H1 (cell line): Measurements from ENCODE around the gene SPECC1. TPM values are rescaled to one million over a fixed set of nuclear protein-coding genes. Genes with fewer than 3 reads are reported as not detected.

ENCODE experiments used
- CTCF ChIA-PET: fragments of 300-600 bp; sonication (Branson Sonifier 250); formaldehyde crosslinking; loops from one replicate; lab custom pipeline; 2021; ENCODE audit not compliant: partially characterized antibody; lab: Charles Lee
- POLR2A ChIA-PET: fragments of 300-600 bp; sonication (Branson Sonifier 250); formaldehyde crosslinking; loops from one replicate; lab custom pipeline; 2021; ENCODE audit warnings: inconsistent platforms; ENCODE audit not compliant: partially characterized antibody; lab: Charles Lee
- DNase-seq, 2 experiments: peaks; one replicate each; pipeline versions ENCODE4 v3.0.0 to v3.0.0-alpha.2; 2010 to 2022; ENCODE audit warnings: low spot score in 2 of 2, low read depth in 1 of 2, mixed read lengths in 1 of 2
- FAIRE-seq: peaks from 2 replicates; lab custom pipeline; 2011; peaks lifted over from hg19 to GRCh38; lab: Jason Lieb, UNC
- H2AFZ ChIP-seq: 2 replicates; pipeline ENCODE4 v1.8.1; 2012; ENCODE audit warnings: low read length, inconsistent platforms
- H2AK5ac ChIP-seq: 2 replicates; pipeline ENCODE4 v1.6.1; 2013; ENCODE audit warnings: low read depth, low read length
- H2BK120ac ChIP-seq: replicated peaks from 2 replicates; pipeline ENCODE3; 2013; ENCODE audit warnings: low read depth, low read length, inconsistent platforms
- H2BK12ac ChIP-seq: 2 replicates; pipeline ENCODE4 v1.6.1; 2013; ENCODE audit warnings: low read depth, low read length
- H2BK15ac ChIP-seq: 2 replicates; pipeline ENCODE4 v1.6.1; 2013; ENCODE audit warnings: low read length
- H2BK20ac ChIP-seq: 2 replicates; pipeline ENCODE4 v1.6.1; 2013; ENCODE audit warnings: low read length
- H2BK5ac ChIP-seq: 2 replicates; pipeline ENCODE4 v1.6.1; 2013; ENCODE audit warnings: low read depth, low read length
- H3K14ac ChIP-seq: 2 replicates; pipeline ENCODE4 v1.6.1; 2013; ENCODE audit warnings: inconsistent platforms; ENCODE audit not compliant: insufficient read length
- H3K18ac ChIP-seq: 2 replicates; pipeline ENCODE4 v1.6.1; 2013; ENCODE audit warnings: low read length; ENCODE audit errors: extremely low read depth
- H3K23ac ChIP-seq: 2 replicates; pipeline ENCODE4 v1.6.1; 2013; ENCODE audit warnings: inconsistent platforms; ENCODE audit not compliant: insufficient read length
- H3K23me2 ChIP-seq: 2 replicates; pipeline ENCODE4 v1.6.1; 2013; ENCODE audit warnings: low read depth, low read length
- H3K27ac ChIP-seq: 2 replicates; pipeline ENCODE4 v1.6.1; 2011; ENCODE audit warnings: low read depth, low read length, inconsistent platforms
- H3K27me3 ChIP-seq, 4 experiments: replicated peaks in 1 of 4; 1 replicate in 1 of 4; 2 replicates in 3 of 4; pipeline versions ENCODE4 v1.6.1 to v1.8.1; 2011 to 2013; ENCODE audit warnings: low read length in 3 of 4, mild to moderate bottlenecking in 3 of 4, inconsistent platforms in 2 of 4, mixed read lengths in 2 of 4, moderate library complexity in 1 of 4; ENCODE audit not compliant: control insufficient read depth in 3 of 4, insufficient read depth in 3 of 4; ENCODE audit errors: extremely low read depth in 1 of 4
- H3K36me3 ChIP-seq, 4 experiments: 2 replicates each; pipeline versions ENCODE4 v1.6.1 to v1.8.1; 2011 to 2013; ENCODE audit warnings: mild to moderate bottlenecking in 4 of 4, low read length in 3 of 4, moderate library complexity in 2 of 4, control low read depth in 1 of 4, inconsistent platforms in 1 of 4; ENCODE audit not compliant: insufficient read depth in 4 of 4, control insufficient read depth in 2 of 4
- H3K4ac ChIP-seq: replicated peaks from 2 replicates; pipeline ENCODE3; 2013; ENCODE audit warnings: low read length, low read depth, mixed read lengths, inconsistent platforms; ENCODE audit not compliant: insufficient read length
- H3K4me1 ChIP-seq, 4 experiments: replicated peaks in 1 of 4; 1 replicate in 1 of 4; 2 replicates in 3 of 4; pipeline versions ENCODE4 v1.6.1 to v1.8.1; 2011 to 2013; ENCODE audit warnings: low read length in 3 of 4, inconsistent platforms in 2 of 4, mixed read lengths in 1 of 4; ENCODE audit not compliant: insufficient read depth in 4 of 4, control insufficient read depth in 3 of 4
- H3K4me2 ChIP-seq, 2 experiments: 2 replicates each; pipeline versions ENCODE4 v1.6.1 to v1.8.1; 2011 to 2013; ENCODE audit warnings: low read depth in 2 of 2, low read length in 2 of 2, control low read depth in 1 of 2, inconsistent platforms in 1 of 2, mild to moderate bottlenecking in 1 of 2; ENCODE audit not compliant: insufficient read depth in 1 of 2
- H3K4me3 ChIP-seq, 4 experiments: fragments of 200-600, 300-600 bp in 1 of 4; sonication (generic), shearing (Covaris generic), sonication (Bioruptor Twin) in 1 of 4; 2 replicates each; pipeline versions ENCODE4 v1.5.1 to v1.8.1; 2011 to 2016; ENCODE audit warnings: low read length in 4 of 4, low read depth in 3 of 4, control low read depth in 2 of 4, inconsistent platforms in 2 of 4, mild to moderate bottlenecking in 2 of 4, mixed read lengths in 1 of 4, moderate library complexity in 1 of 4; ENCODE audit not compliant: insufficient read depth in 2 of 4; ENCODE audit errors: extremely low read depth in 1 of 4
- H3K56ac ChIP-seq: replicated peaks from 2 replicates; pipeline ENCODE3; 2013; ENCODE audit warnings: low read depth, mild to moderate bottlenecking, mixed read lengths, low read length, inconsistent platforms; ENCODE audit not compliant: insufficient read length
- H3K79me1 ChIP-seq: 2 replicates; pipeline ENCODE4 v1.6.1; 2013; ENCODE audit warnings: low read depth, low read length, control low read depth
- H3K79me2 ChIP-seq, 2 experiments: 2 replicates each; pipeline versions ENCODE4 v1.6.1 to v1.8.1; 2012 to 2013; ENCODE audit warnings: low read length in 2 of 2, mild to moderate bottlenecking in 2 of 2, inconsistent platforms in 1 of 2; ENCODE audit not compliant: insufficient read depth in 2 of 2, control insufficient read depth in 1 of 2
- H3K9ac ChIP-seq, 4 experiments: replicated peaks in 1 of 4; 1 replicate in 1 of 4; 2 replicates in 3 of 4; pipeline versions ENCODE4 v1.6.1 to v1.8.1; 2011 to 2013; ENCODE audit warnings: low read depth in 3 of 4, low read length in 3 of 4, control low read depth in 2 of 4, mild to moderate bottlenecking in 2 of 4, moderate library complexity in 2 of 4, inconsistent platforms in 1 of 4; ENCODE audit errors: extremely low read depth in 1 of 4
- H3K9me3 ChIP-seq, 2 experiments: 2 replicates each; pipeline versions ENCODE4 v1.6.1 to v1.8.1; 2012 to 2013; ENCODE audit warnings: mild to moderate bottlenecking in 2 of 2, moderate library complexity in 2 of 2, control low read depth in 1 of 2, inconsistent platforms in 1 of 2, low read depth in 1 of 2, low read length in 1 of 2, mixed read lengths in 1 of 2; ENCODE audit not compliant: insufficient read depth in 2 of 2
- H4K20me1 ChIP-seq, 2 experiments: replicated peaks in 1 of 2; 2 replicates each; pipeline versions ENCODE3 to v1.8.1; 2011 to 2013; ENCODE audit warnings: inconsistent platforms in 2 of 2, low read length in 2 of 2, mild to moderate bottlenecking in 1 of 2; ENCODE audit not compliant: insufficient read depth in 2 of 2, control insufficient read depth in 1 of 2
- H4K5ac ChIP-seq: 2 replicates; pipeline ENCODE4 v1.6.1; 2013; ENCODE audit warnings: low read length, low read depth, mixed read lengths, inconsistent platforms; ENCODE audit not compliant: insufficient read length
- H4K8ac ChIP-seq: 2 replicates; pipeline ENCODE4 v1.8.0; 2013; ENCODE audit warnings: mild to moderate bottlenecking, moderate library complexity, low read length, inconsistent platforms; ENCODE audit not compliant: insufficient read depth; ENCODE audit errors: extremely low read depth
- H4K91ac ChIP-seq: replicated peaks from 2 replicates; pipeline ENCODE3; 2013; ENCODE audit warnings: low read length, mixed read lengths, inconsistent platforms; ENCODE audit not compliant: insufficient read length
- RAD21 ChIP-seq, 2 experiments: IDR thresholded peaks in 1 of 2; conservative IDR thresholded peaks in 1 of 2; 2 replicates each; pipeline ENCODE4 v1.6.1; 2011; ENCODE audit warnings: low read depth in 2 of 2, low read length in 2 of 2, improper control_type of control experiment in 1 of 2, inconsistent platforms in 1 of 2, mild to moderate bottlenecking in 1 of 2, moderate library complexity in 1 of 2
- WGBS, 2 experiments: shearing (Covaris generic) in 1 of 2; methylation state at CpG; one replicate each; pipeline versions ENCODE4 v1.1.6 to v1.1.7; 2013 to 2015; ENCODE audit warnings: low lambda C conversion rate in 2 of 2, mixed read lengths in 2 of 2, inconsistent platforms in 1 of 2, low coverage in 1 of 2, missing lambda C conversion rate in 1 of 2; ENCODE audit not compliant: insufficient replicate concordance in 2 of 2, insufficient coverage in 1 of 2, insufficient read length in 1 of 2; ENCODE audit errors: extremely low coverage in 1 of 2, missing lambda C conversion rate in 1 of 2; 5-methylcytosine and 5-hydroxymethylcytosine counted together
- polyA plus RNA-seq, 7 experiments: library from polyadenylated mRNA; depleted of rRNA in 3 of 7; stranded (reverse) in 5 of 7; unstranded in 2 of 7; fragments of >200 nt in 5 of 7; fragments of 200-250 nt in 2 of 7; gene quantifications; 1 replicate in 5 of 7; 2 replicates in 1 of 7; 4 replicates in 1 of 7; pipeline versions ENCODE4 v1.2.1 to v1.2.3, GENCODE V29; 2011 to 2013; ENCODE audit warnings: missing spikeins in 2 of 7, mixed read lengths in 2 of 7
- total RNA-seq: library from RNA; stranded (reverse); fragmentation: NEBNext Ultra II Directional; extraction: Animal tissue kit (Norgen Biotek cat#: 25700); gene quantifications from 2 replicates; pipeline ENCODE4 v1.2.1, GENCODE V29; 2021

Gene SPECC1
- total and polyA plus RNA-seq, 2 of the 8 experiments (the other 6 are each of a cell fraction or from before 2014, with no cell fraction given), result 35.8 to 87.9 TPM

GRCh38 chr17:20191056-20191455 lies 181.9 kb downstream of the SPECC1 start:
- Histone ChIP-seq H2AK5ac (no peak overlapping the region), H3K4me3 (peak overlapping the region in 1 of 4 experiments; percentile 32; a peak in 1 of 8 replicates), H2AFZ (no peak overlapping the region), H2BK15ac (no peak overlapping the region), H4K20me1 (no peaks in the 10 kb centered on the region), H4K8ac (no peak overlapping the region), H3K9me3 (peaks cover 11 to 15% of the 10 kb centered on the region in 2 experiments), H3K79me1 (peaks cover 3% of the 10 kb centered on the region; the same call in 1 of the 2 replicates), H3K36me3 (peaks cover 0 to 7% (median 3%) of the 10 kb centered on the region in 4 experiments; a peak in 3 of 8 replicates), H3K9ac (no peak overlapping the region), H3K4me2 (peak overlapping the region; percentile 60 to 80; a peak in 2 of 4 replicates), H3K79me2 (peaks cover 4 to 79% of the 10 kb centered on the region in 2 experiments), H3K23me2 (0 out of 2 replicates have a peak, but pooled peaks cover 2% of the 10 kb centered on the region), H3K4me1 (peaks cover 9 to 31% (median 21%) of the 10 kb centered on the region in 4 experiments; a peak in 5 of 7 replicates), H3K56ac (no peak overlapping the region), H2BK20ac (0 out of 2 replicates have a peak overlapping the region, but pooled peaks have one; percentile 66), H2BK5ac (peak overlapping the region; percentile 75; the same call in 1 of the 2 replicates), H2BK120ac (peak overlapping the region; percentile 75), H4K91ac (no peak overlapping the region), H3K27me3 (no peaks in the 10 kb centered on the region), H2BK12ac (no peak overlapping the region), H3K14ac (no peak overlapping the region), H3K18ac (no peak overlapping the region; the same call in 1 of the 2 replicates), H3K4ac (no peak overlapping the region), H3K23ac (no peak overlapping the region), H3K27ac (no peak overlapping the region), H4K5ac (no peak overlapping the region)
- DNase-seq (no peak), FAIRE-seq (no peak)
- ChIA-PET CTCF (interaction anchor here (1.0 to 1.8 kb wide), 2 partner anchors 35 to 50 kb away, joined by 3 to 5 read pairs; no protein-coding TSS in a partner anchor), POLR2A (interaction anchor here (1.1 to 1.2 kb wide), 2 partner anchors 9 to 12 kb away, joined by 3 to 4 read pairs; no protein-coding TSS in a partner anchor)
- 88% methylated on average over 3 of the region's 3 CpGs; no CpG with 5 or more reads in 1 of the 2 experiments for WGBS, 2 experiments
- TF ChIP-seq RAD21 (IDR thresholded peaks at IDR 0.05 in 1 of 2, conservative IDR thresholded peaks at IDR 0.05 in 1 of 2; ENCODE audit: low read depth in 2 of 2, low read length in 2 of 2), result no peak
